SK-N-SH (cell line): ENCODE measurements around the gene ARHGAP15. TPM values are rescaled to one million over a fixed set of nuclear protein-coding genes. Genes with fewer than 3 reads are reported as not detected.

ENCODE experiments used
- CTCF ChIA-PET: fragments of 300-600, 350-600 bp; formaldehyde crosslinking; extraction: SDS; loops from one replicate; lab custom pipeline; 2021; lab: Yijun Ruan, JAX
- POLR2A ChIA-PET: fragments of 350-600 bp; sonication (Branson Sonifier 250); formaldehyde crosslinking; extraction: SDS; loops from one replicate; lab custom pipeline; 2020; ENCODE audit warnings: antibody characterized with exemption, inconsistent platforms; lab: Yijun Ruan, JAX
- DNase-seq: peaks from one replicate; pipeline ENCODE4 v3.0.0; 2012
- H2AFZ ChIP-seq: fragments of 200-600 bp; sonication (generic); 2 replicates; pipeline ENCODE4 v1.8.1; 2016; ENCODE audit warnings: antibody characterized with exemption, mild to moderate bottlenecking, low read depth
- H3F3A ChIP-seq: fragments of 200-600 bp; sonication (generic); replicated peaks from 2 replicates; pipeline ENCODE3; 2016; ENCODE audit warnings: antibody characterized with exemption, mild to moderate bottlenecking; ENCODE audit not compliant: insufficient read depth
- H3K27ac ChIP-seq, 2 experiments: fragments of 200-500 bp in 1 of 2; fragments of 200-600 bp in 1 of 2; sonication (Bioruptor generic) in 1 of 2; sonication (generic), shearing (Covaris generic) in 1 of 2; 2 replicates each; pipeline versions ENCODE4 v1.5.1 to v1.6.1; 2014 to 2016; ENCODE audit warnings: low read depth in 2 of 2, inconsistent platforms in 1 of 2, low read length in 1 of 2, mild to moderate bottlenecking in 1 of 2, mixed read lengths in 1 of 2
- H3K27me3 ChIP-seq: fragments of 200-600 bp; sonication (generic), shearing (Covaris generic); 2 replicates; pipeline ENCODE4 v1.6.1; 2016; ENCODE audit warnings: mixed run types; ENCODE audit not compliant: insufficient read depth
- H3K36me3 ChIP-seq, 2 experiments: fragments of 200-500 bp in 1 of 2; fragments of 200-600 bp in 1 of 2; sonication (Bioruptor generic) in 1 of 2; sonication (generic) in 1 of 2; replicated peaks in 1 of 2; 2 replicates each; pipeline versions ENCODE3 to v1.5.1; 2014 to 2016; ENCODE audit warnings: low read length in 1 of 2, mild to moderate bottlenecking in 1 of 2; ENCODE audit not compliant: insufficient read depth in 2 of 2, control insufficient read depth in 1 of 2
- H3K4me1 ChIP-seq, 2 experiments: fragments of 200-500 bp in 1 of 2; fragments of 200-600 bp in 1 of 2; sonication (Bioruptor generic) in 1 of 2; sonication (generic), shearing (Covaris generic) in 1 of 2; 2 replicates each; pipeline versions ENCODE4 v1.5.1 to v1.6.1; 2014 to 2016; ENCODE audit warnings: low read depth in 1 of 2, low read length in 1 of 2, mixed run types in 1 of 2; ENCODE audit not compliant: insufficient read depth in 2 of 2, control insufficient read depth in 1 of 2
- H3K4me2 ChIP-seq: fragments of 200-600 bp; sonication (generic), shearing (Covaris generic); 2 replicates; pipeline ENCODE4 v1.6.1; 2017; ENCODE audit warnings: mixed run types
- H3K4me3 ChIP-seq, 2 experiments: fragments of 200-500 bp in 1 of 2; fragments of 200-600 bp in 1 of 2; sonication (Bioruptor generic) in 1 of 2; sonication (generic), shearing (Covaris generic) in 1 of 2; 2 replicates each; pipeline versions ENCODE4 v1.5.1 to v1.8.1; 2014 to 2016; ENCODE audit warnings: low read depth in 2 of 2, inconsistent platforms in 1 of 2, low read length in 1 of 2, mild to moderate bottlenecking in 1 of 2, mixed read lengths in 1 of 2, moderate library complexity in 1 of 2
- H3K79me2 ChIP-seq: fragments of 200-600 bp; sonication (generic); 2 replicates; pipeline ENCODE4 v1.8.1; 2017; ENCODE audit warnings: mild to moderate bottlenecking; ENCODE audit not compliant: insufficient read depth
- H3K9ac ChIP-seq: fragments of 200-600 bp; sonication (generic); 2 replicates; pipeline ENCODE4 v1.6.1; 2017; ENCODE audit warnings: mixed run types
- H3K9me2 ChIP-seq: fragments of 200-600 bp; sonication (generic); 2 replicates; pipeline ENCODE4 v1.6.1; 2017; ENCODE audit warnings: mixed run types
- H3K9me3 ChIP-seq: fragments of 200-600 bp; sonication (generic); 2 replicates; pipeline ENCODE4 v1.6.1; 2017; ENCODE audit warnings: mixed run types, mild to moderate bottlenecking, moderate library complexity
- H4K20me1 ChIP-seq: fragments of 200-600 bp; sonication (generic); 2 replicates; pipeline ENCODE4 v1.6.1; 2017; ENCODE audit warnings: mild to moderate bottlenecking, mixed run types; ENCODE audit not compliant: insufficient read depth
- CHD2 ChIP-seq: fragments of 150-350 bp; IDR thresholded peaks from 2 replicates; pipeline ENCODE4 v1.6.1; 2018; ENCODE audit warnings: low read length; ENCODE audit not compliant: partially characterized antibody
- CTCF ChIP-seq: fragments of 200-600 bp; sonication (generic); IDR thresholded peaks from 2 replicates; pipeline ENCODE4 v1.6.1; 2017; ENCODE audit warnings: antibody characterized with exemption, mild to moderate bottlenecking, moderate library complexity
- ELF1 ChIP-seq: IDR thresholded peaks from 2 replicates; pipeline ENCODE4 v1.4.0; 2012
- EP300 ChIP-seq, 2 experiments: IDR thresholded peaks; 2 replicates each; pipeline versions ENCODE4 v1.4.0 to v1.6.1; 2012; ENCODE audit warnings: borderline replicate concordance in 1 of 2, low read depth in 1 of 2, low read length in 1 of 2
- GATA2 ChIP-seq: sonication (generic); formaldehyde crosslinking; IDR thresholded peaks from 2 replicates; pipeline ENCODE4 v1.5.0; 2020; ENCODE audit warnings: mild to moderate bottlenecking, missing genetic modification reagents
- MXI1 ChIP-seq: IDR thresholded peaks from 2 replicates; pipeline ENCODE4 v1.6.1; 2012; ENCODE audit warnings: mild to moderate bottlenecking, low read depth, low read length, improper control_type of control experiment
- NRF1 ChIP-seq: IDR thresholded peaks from 2 replicates; pipeline ENCODE4 v1.6.1; 2012; ENCODE audit warnings: low read depth, mild to moderate bottlenecking, low read length
- POLR2AphosphoS5 ChIP-seq: IDR thresholded peaks from 2 replicates; pipeline ENCODE4 v1.6.1; 2012; ENCODE audit warnings: low read depth, low read length
- RAD21 ChIP-seq: IDR thresholded peaks from 2 replicates; pipeline ENCODE4 v1.6.1; 2012; ENCODE audit warnings: mild to moderate bottlenecking, low read length
- RCOR1 ChIP-seq: fragments of 150-350 bp; IDR thresholded peaks from 2 replicates; pipeline ENCODE4 v1.6.1; 2017; ENCODE audit warnings: antibody characterized with exemption, low read length
- RXRA ChIP-seq: IDR thresholded peaks from 2 replicates; pipeline ENCODE4 v1.4.0; 2012; ENCODE audit warnings: low read depth, mild to moderate bottlenecking, borderline replicate concordance
- TCF12 ChIP-seq: IDR thresholded peaks from 2 replicates; pipeline ENCODE4 v1.4.0; 2012
- TEAD4 ChIP-seq: IDR thresholded peaks from 2 replicates; pipeline ENCODE4 v1.4.0; 2012; ENCODE audit warnings: mild to moderate bottlenecking, borderline replicate concordance; ENCODE audit not compliant: insufficient read depth
- WGBS: methylation state at CpG from one replicate; pipeline ENCODE4 v1.1.6; 2017; ENCODE audit warnings: low lambda C conversion rate; 5-methylcytosine and 5-hydroxymethylcytosine counted together
- polyA plus RNA-seq, 3 experiments: library from polyadenylated mRNA; depleted of rRNA; stranded (reverse); fragments of >200 nt; gene quantifications; 2 replicates each; pipeline ENCODE4 v1.2.3, GENCODE V29; 2012

Gene ARHGAP15
- polyA plus RNA-seq, 1 of the 3 experiments (the other 2 are of a cell fraction), result not detected

GRCh38 chr2:143192106-143192505, 62.9 kb downstream of the ARHGAP15 start:
- H3K4me3 ChIP-seq, result no peak overlapping the region
- H3K27me3 ChIP-seq, result no peaks in the 10 kb centered on the region
- no peak overlapping the region for H3K9ac ChIP-seq
- H4K20me1 ChIP-seq, result no peaks in the 10 kb centered on the region
- no peaks in the 10 kb centered on the region for H3K36me3 ChIP-seq
- ChIA-PET POLR2A (no interaction called here), CTCF (interaction anchor here (1.3 to 3.2 kb wide), 2 partner anchors 12 to 67 kb away, joined by 3 to 10 read pairs; no protein-coding TSS in a partner anchor)
- no peak overlapping the region for H2AFZ ChIP-seq
- no peaks in the 10 kb centered on the region; a peak in 1 of 4 replicates for H3K4me1 ChIP-seq
- 75% methylated on average over 1 of the region's 1 CpG for WGBS
- H3K9me2 ChIP-seq, result no peaks in the 10 kb centered on the region
- H3K79me2 ChIP-seq, result no peaks in the 10 kb centered on the region
- no peak overlapping the region for H3K27ac ChIP-seq
- TF ChIP-seq TEAD4, result no peak
- TF ChIP-seq EP300 (IDR thresholded peaks at IDR 0.05; ENCODE audit: borderline replicate concordance in 1 of 2, low read depth in 1 of 2, low read length in 1 of 2), result no peak
- TF ChIP-seq RAD21, result no peak
- no peak for TF ChIP-seq ELF1
- no peak for TF ChIP-seq CHD2
- TF ChIP-seq POLR2AphosphoS5, result no peak
- H3F3A ChIP-seq, result no peaks in the 10 kb centered on the region
- DNase-seq, result no peak
- H3K4me2 ChIP-seq, result no peak overlapping the region
- H3K9me3 ChIP-seq, result no peaks in the 10 kb centered on the region

GRCh38 chr2:143192716-143193115, 63.5 kb downstream of the ARHGAP15 start:
- no peaks in the 10 kb centered on the region for H4K20me1 ChIP-seq
- H2AFZ ChIP-seq, result no peak overlapping the region
- no peak overlapping the region for H3K9ac ChIP-seq
- H3K9me3 ChIP-seq, result no peaks in the 10 kb centered on the region
- no peaks in the 10 kb centered on the region for H3K9me2 ChIP-seq
- no peak overlapping the region for H3K27ac ChIP-seq
- DNase-seq, result no peak
- H3K27me3 ChIP-seq, result no peaks in the 10 kb centered on the region
- ChIA-PET CTCF (interaction anchor here (1.3 to 3.2 kb wide), 2 partner anchors 11 to 66 kb away, joined by 3 to 10 read pairs; no protein-coding TSS in a partner anchor), POLR2A (no interaction called here)
- WGBS, result 28% methylated on average over 1 of the region's 1 CpG
- H3K4me2 ChIP-seq, result no peak overlapping the region
- H3K4me3 ChIP-seq, result no peak overlapping the region
- no peaks in the 10 kb centered on the region; a peak in 1 of 4 replicates for H3K4me1 ChIP-seq
- H3K36me3 ChIP-seq, result no peaks in the 10 kb centered on the region
- H3K79me2 ChIP-seq, result no peaks in the 10 kb centered on the region
- no peak for TF ChIP-seq RCOR1
- no peak for TF ChIP-seq TCF12
- TF ChIP-seq ELF1, result no peak
- no peak for TF ChIP-seq NRF1
- no peak for TF ChIP-seq GATA2
- no peak for TF ChIP-seq RXRA
- no peak for TF ChIP-seq MXI1
- TF ChIP-seq CTCF, result no peak
- H3F3A ChIP-seq, result no peaks in the 10 kb centered on the region
